OCI-LY7 (cell line): Measurements from ENCODE around the gene ELOB. TPM values are rescaled to one million over a fixed set of nuclear protein-coding genes. Genes with fewer than 3 reads are reported as not detected.

ENCODE experiments used
- BruUV-seq: library from RNA; stranded (reverse); fragments of 400-500 nt; replicated peaks from 2 replicates; lab custom pipeline; 2021; lab: Mats Ljungman, UMichigan
- CTCF ChIA-PET: fragments of 300-600 bp; sonication (Branson Sonifier 250); formaldehyde crosslinking; loops from one replicate; lab custom pipeline; 2022; ENCODE audit warnings: antibody characterized with exemption; ENCODE audit not compliant: unreplicated experiment; lab: Charles Lee
- POLR2A ChIA-PET: fragments of 300-600 bp; sonication (Branson Sonifier 250); formaldehyde crosslinking; loops from one replicate; lab custom pipeline; 2022; ENCODE audit warnings: antibody characterized with exemption; lab: Charles Lee
- DNase-seq: peaks from one replicate; pipeline ENCODE4 v3.0.0-alpha.2; 2015; ENCODE audit warnings: low spot score
- H2AFZ ChIP-seq: fragments of 200-600 bp; sonication (generic), shearing (Covaris generic); 2 replicates; pipeline ENCODE4 v1.6.1; 2014; ENCODE audit warnings: mild to moderate bottlenecking, antibody characterized with exemption, low read length, moderate library complexity
- H3K27ac ChIP-seq: fragments of 200-600 bp; sonication (generic); 2 replicates; pipeline ENCODE4 v1.5.1; 2014; ENCODE audit warnings: mixed run types, low read depth, mild to moderate bottlenecking, moderate library complexity, low read length, inconsistent platforms; ENCODE audit not compliant: poor library complexity, severe bottlenecking
- H3K36me3 ChIP-seq: fragments of 200-600 bp; sonication (generic); 2 replicates; pipeline ENCODE4 v1.6.1; 2014; ENCODE audit warnings: mild to moderate bottlenecking, antibody characterized with exemption, low read length, moderate library complexity, mixed read lengths; ENCODE audit not compliant: insufficient read depth
- H3K4me1 ChIP-seq: fragments of 200-600 bp; sonication (generic); 2 replicates; pipeline ENCODE4 v1.5.1; 2014; ENCODE audit warnings: mild to moderate bottlenecking, low read length; ENCODE audit not compliant: insufficient read depth, poor library complexity, severe bottlenecking
- H3K4me2 ChIP-seq: fragments of 200-600 bp; sonication (generic); 2 replicates; pipeline ENCODE4 v1.6.1; 2014; ENCODE audit warnings: mild to moderate bottlenecking, low read length
- H3K4me3 ChIP-seq: fragments of 200-600 bp; sonication (generic); 2 replicates; pipeline ENCODE4 v1.5.1; 2014; ENCODE audit warnings: mild to moderate bottlenecking, low read depth, low read length; ENCODE audit not compliant: poor library complexity, severe bottlenecking
- H3K79me2 ChIP-seq: fragments of 200-600 bp; sonication (generic); 2 replicates; pipeline ENCODE4 v1.6.1; 2016; ENCODE audit warnings: low read depth, mild to moderate bottlenecking, low read length, moderate library complexity, mixed read lengths; ENCODE audit not compliant: insufficient read depth
- H3K9me2 ChIP-seq: fragments of 200-600 bp; sonication (generic); 2 replicates; pipeline ENCODE4 v1.6.1; 2016; ENCODE audit warnings: mild to moderate bottlenecking, low read length, mixed read lengths; ENCODE audit not compliant: insufficient read depth
- H3K9me3 ChIP-seq: fragments of 200-600 bp; sonication (generic); 2 replicates; pipeline ENCODE4 v1.6.1; 2014; ENCODE audit warnings: mild to moderate bottlenecking, mixed run types, low read length, mixed read lengths
- H4K20me1 ChIP-seq: fragments of 200-600 bp; sonication (generic); 2 replicates; pipeline ENCODE4 v1.6.1; 2014; ENCODE audit warnings: mild to moderate bottlenecking, antibody characterized with exemption, low read length, moderate library complexity, mixed read lengths; ENCODE audit not compliant: insufficient read depth
- EZH2phosphoT487 ChIP-seq: fragments of 200-600 bp; sonication (generic); IDR thresholded peaks from 2 replicates; pipeline ENCODE4 v1.6.1; 2018; ENCODE audit warnings: low read depth, borderline replicate concordance, mild to moderate bottlenecking, mixed run types, antibody characterized with exemption, low read length, moderate library complexity, mixed read lengths
- intact Hi-C: fragments of 100-400 bp; cut with micrococcal nuclease; formaldehyde crosslinking; loops from one replicate; pipeline ENCODE4 v1.10.0; 2022; ENCODE audit not compliant: unreplicated experiment
- total RNA-seq, 2 experiments: library from RNA; depleted of rRNA in 1 of 2; stranded (reverse); fragments of >200 nt in 1 of 2; shearing (Covaris generic) in 1 of 2; gene quantifications; 2 replicates each; pipeline ENCODE4 v1.2.3, GENCODE V29; 2014 to 2022
- TF ChIP-seq, protein P1 (sequence below): fragments of 200-600 bp; sonication (generic); conservative IDR thresholded peaks from 2 replicates; pipeline ENCODE4 v1.5.1; 2014; ENCODE audit warnings: mild to moderate bottlenecking, antibody characterized with exemption, low read length, moderate library complexity, mixed read lengths

Gene ELOB
- total RNA-seq, 2 experiments from 2014 or later, result 209 to 285 TPM

DNA sequence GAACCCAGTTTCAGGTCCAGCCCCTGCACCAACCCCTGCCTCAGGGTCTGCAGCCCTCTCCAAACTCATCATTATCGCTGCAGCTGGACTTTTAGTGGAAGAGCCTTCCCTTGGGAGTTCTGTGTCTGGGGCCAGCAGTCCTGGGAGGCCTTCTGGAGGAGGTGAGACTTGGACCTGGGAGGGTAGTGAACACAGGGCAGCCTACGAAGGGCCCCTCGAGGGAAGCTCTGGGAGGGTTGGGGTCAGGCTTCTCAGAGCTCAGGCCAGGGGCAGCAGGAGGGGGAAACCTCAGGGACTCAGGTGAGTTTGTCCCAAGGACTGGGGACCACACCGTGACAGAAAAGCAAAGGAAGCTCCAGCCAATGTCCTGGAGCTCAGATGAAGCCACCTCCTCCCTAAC is 35.9 kb downstream of the ELOB start:
- ChIA-PET CTCF (no interaction called here), POLR2A (no interaction called here)
- H3K4me3 ChIP-seq, result no peak overlapping the region
- no peak overlapping the region for H3K4me2 ChIP-seq
- no peaks in the 10 kb centered on the region for H3K9me2 ChIP-seq
- intact Hi-C loops, result no loop called here
- no peak overlapping the region for H3K27ac ChIP-seq
- no peaks in the 10 kb centered on the region for H3K9me3 ChIP-seq
- no peak for DNase-seq
- no peaks in the 10 kb centered on the region for H3K79me2 ChIP-seq
- no TSS peak for BruUV-seq
- TF ChIP-seq, protein P1, sequence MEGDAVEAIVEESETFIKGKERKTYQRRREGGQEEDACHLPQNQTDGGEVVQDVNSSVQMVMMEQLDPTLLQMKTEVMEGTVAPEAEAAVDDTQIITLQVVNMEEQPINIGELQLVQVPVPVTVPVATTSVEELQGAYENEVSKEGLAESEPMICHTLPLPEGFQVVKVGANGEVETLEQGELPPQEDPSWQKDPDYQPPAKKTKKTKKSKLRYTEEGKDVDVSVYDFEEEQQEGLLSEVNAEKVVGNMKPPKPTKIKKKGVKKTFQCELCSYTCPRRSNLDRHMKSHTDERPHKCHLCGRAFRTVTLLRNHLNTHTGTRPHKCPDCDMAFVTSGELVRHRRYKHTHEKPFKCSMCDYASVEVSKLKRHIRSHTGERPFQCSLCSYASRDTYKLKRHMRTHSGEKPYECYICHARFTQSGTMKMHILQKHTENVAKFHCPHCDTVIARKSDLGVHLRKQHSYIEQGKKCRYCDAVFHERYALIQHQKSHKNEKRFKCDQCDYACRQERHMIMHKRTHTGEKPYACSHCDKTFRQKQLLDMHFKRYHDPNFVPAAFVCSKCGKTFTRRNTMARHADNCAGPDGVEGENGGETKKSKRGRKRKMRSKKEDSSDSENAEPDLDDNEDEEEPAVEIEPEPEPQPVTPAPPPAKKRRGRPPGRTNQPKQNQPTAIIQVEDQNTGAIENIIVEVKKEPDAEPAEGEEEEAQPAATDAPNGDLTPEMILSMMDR, result no peak
- TF ChIP-seq EZH2phosphoT487, result no peak
- no peaks in the 10 kb centered on the region for H3K36me3 ChIP-seq
- H3K4me1 ChIP-seq, result no peaks in the 10 kb centered on the region
- H4K20me1 ChIP-seq, result no peaks in the 10 kb centered on the region
- H2AFZ ChIP-seq, result no peak overlapping the region

GRCh38 chr16:2740476-2740875 is 36.6 kb downstream of the ELOB start:
- no TSS peak for BruUV-seq

More at GRCh38 chr16:2740476-2740875, 36.6 kb downstream of the ELOB start:
- Histone ChIP-seq H3K4me2 (no peak overlapping the region), H3K4me1 (no peaks in the 10 kb centered on the region), H3K79me2 (no peaks in the 10 kb centered on the region), H3K36me3 (no peaks in the 10 kb centered on the region), H3K4me3 (no peak overlapping the region), H3K9me3 (no peaks in the 10 kb centered on the region), H3K9me2 (no peaks in the 10 kb centered on the region), H2AFZ (no peak overlapping the region), H3K27ac (no peak overlapping the region), H4K20me1 (no peaks in the 10 kb centered on the region)
- no peak for DNase-seq
- POLR2A ChIA-PET, result no interaction called here
- CTCF ChIA-PET, result no interaction called here
- intact Hi-C loops, result no loop called here
- TF ChIP-seq, protein P1, result no peak
- TF ChIP-seq EZH2phosphoT487, result no peak
